HG02759 (cell line): ENCODE measurements around the gene ACSF3.

Experiments used
- ATAC-seq: cut with Tn5 transposase; IDR thresholded peaks from one replicate; pipeline ENCODE4 v1.9.1; 2021; ENCODE audit warnings: mild to moderate bottlenecking, moderate library complexity; ENCODE audit not compliant: unreplicated experiment

The ACSF3 gene

GRCh38 chr16:89108416-89108815 lies 14.8 kb downstream of the ACSF3 start:
- no peak for ATAC-seq

- no peak for ATAC-seq
Observed at GRCh38 chr16:89110641-89111040, 17.0 kb downstream of the ACSF3 start.

GRCh38 chr16:89111263-89111662 lies 17.6 kb downstream of the ACSF3 start:
- ATAC-seq, result no peak

- ATAC-seq, result no peak
Observed at GRCh38 chr16:89112377-89113151, 18.9 kb downstream of the ACSF3 start.

GRCh38 chr16:89113152-89113547 lies 19.5 kb downstream of the ACSF3 start:
- ATAC-seq, result no peak

GRCh38 chr16:89113661-89114060 lies 20.0 kb downstream of the ACSF3 start:
- no peak for ATAC-seq

- ATAC-seq, result no peak
Observed at GRCh38 chr16:89114159-89114981, 20.7 kb downstream of the ACSF3 start.

- ATAC-seq, result peak; percentile 82
Observed at GRCh38 chr16:89115216-89115861, 21.7 kb downstream of the ACSF3 start.

- no peak for ATAC-seq
Observed at GRCh38 chr16:89116341-89117226, 22.9 kb downstream of the ACSF3 start.

GRCh38 chr16:89117227-89117974 lies 23.7 kb downstream of the ACSF3 start:
- ATAC-seq, result no peak

GRCh38 chr16:89117975-89118289 lies 24.3 kb downstream of the ACSF3 start:
- no peak for ATAC-seq

- no peak for ATAC-seq
Observed at GRCh38 chr16:89118361-89119165, 24.9 kb downstream of the ACSF3 start.

- ATAC-seq, result no peak
Observed at GRCh38 chr16:89119166-89119621, 25.5 kb downstream of the ACSF3 start.

GRCh38 chr16:89119661-89120141 lies 26.0 kb downstream of the ACSF3 start:
- no peak for ATAC-seq

GRCh38 chr16:89120281-89120680 lies 26.6 kb downstream of the ACSF3 start:
- no peak for ATAC-seq

- ATAC-seq, result no peak
Observed at GRCh38 chr16:89120921-89121351, 27.3 kb downstream of the ACSF3 start.

GRCh38 chr16:89121691-89122321 lies 28.2 kb downstream of the ACSF3 start:
- ATAC-seq, result no peak

- ATAC-seq, result no peak
Observed at GRCh38 chr16:89122322-89122851, 28.7 kb downstream of the ACSF3 start.
